Choroid plexus epithelial cell (primary cell): ENCODE measurements around the gene AMFR.
"Not testable (repeated sequence)": the region's sequence is repeated elsewhere in the genome, so short reads cannot be mapped to it uniquely, and the experiment has no call there.

Source experiments
- DNase-seq: peaks from one replicate; pipeline ENCODE4 v3.0.0-alpha.2; 2010; ENCODE audit warnings: low read depth
- H3K4me3 ChIP-seq: 2 replicates; pipeline ENCODE4 v1.5.1; 2011; ENCODE audit warnings: low read depth, mild to moderate bottlenecking, control low read depth, low read length, moderate library complexity
- CTCF ChIP-seq: conservative IDR thresholded peaks from 2 replicates; pipeline ENCODE4 v1.5.1; 2011; ENCODE audit warnings: low read depth, mild to moderate bottlenecking, control low read depth, inconsistent platforms, low read length, moderate library complexity

AMFR gene

GRCh38 chr16:56389554-56389953 lies 35.8 kb downstream of the AMFR start:
- DNase-seq = peak; percentile 97
- TF ChIP-seq CTCF = no peak
- H3K4me3 ChIP-seq = no peak overlapping the region

- H3K4me3 ChIP-seq = no peak overlapping the region
- peak; percentile 64 for DNase-seq
- no peak for TF ChIP-seq CTCF
Observed at GRCh38 chr16:56388209-56388608, 37.1 kb downstream of the AMFR start.

- no peak for DNase-seq
- no peak for TF ChIP-seq CTCF
Observed at GRCh38 chr16:56387396-56387795, 37.9 kb downstream of the AMFR start.

GRCh38 chr16:56384074-56384721 lies 41.1 kb downstream of the AMFR start:
- no peak for DNase-seq
- no peak overlapping the region for H3K4me3 ChIP-seq
- TF ChIP-seq CTCF = no peak

More at GRCh38 chr16:56387396-56387795, 37.9 kb downstream of the AMFR start:
- H3K4me3 ChIP-seq = no peak overlapping the region

GRCh38 chr16:56382901-56383355 lies 42.4 kb downstream of the AMFR start:
- no peak for DNase-seq
- no peak for TF ChIP-seq CTCF

GRCh38 chr16:56382459-56382858 lies 42.9 kb downstream of the AMFR start:
- TF ChIP-seq CTCF = no peak
- no peak for DNase-seq
- H3K4me3 ChIP-seq = no peak overlapping the region

More at GRCh38 chr16:56382901-56383355, 42.4 kb downstream of the AMFR start:
- no peak overlapping the region for H3K4me3 ChIP-seq

GRCh38 chr16:56380778-56381485 lies 44.4 kb downstream of the AMFR start:
- DNase-seq, H3K4me3 ChIP-seq: not testable (repeated sequence)

- not testable (repeated sequence) for H3K4me3 ChIP-seq, DNase-seq
Observed at GRCh38 chr16:56379044-56379443, 46.3 kb downstream of the AMFR start.

GRCh38 chr16:56375792-56376191 lies 49.6 kb downstream of the AMFR start:
- H3K4me3 ChIP-seq, DNase-seq: not testable (repeated sequence)
